HG03565 (cell line): ENCODE measurements around the gene SENP5.
"Not testable (repeated sequence)": the region's sequence is repeated elsewhere in the genome, so short reads cannot be mapped to it uniquely, and the experiment has no call there.

ENCODE experiments used
- ATAC-seq: cut with Tn5 transposase; IDR thresholded peaks from one replicate; pipeline ENCODE4 v1.9.1; 2021; ENCODE audit warnings: mild to moderate bottlenecking, moderate library complexity; ENCODE audit not compliant: unreplicated experiment

Gene SENP5

GRCh38 chr3:196941729-196942225, 74.1 kb downstream of the SENP5 start:
- peak; percentile 18 for ATAC-seq

- peak; percentile 90 for ATAC-seq
These were observed 74.7 kb downstream of the SENP5 start, which contains the start of gene NCBP2 for GRCh38 chr3:196942226-196942914. Gene NCBP2 (minus strand): TSS chr3:196942528. CDS start chr3:196942503, 25 bp downstream.

- ATAC-seq: no peak
These were observed 75.2 kb downstream of the SENP5 start for GRCh38 chr3:196942915-196943277.

GRCh38 chr3:196944037-196944790, 76.5 kb downstream of the SENP5 start:
- ATAC-seq: not testable (repeated sequence)

- no peak for ATAC-seq
These were observed 79.6 kb downstream of the SENP5 start for GRCh38 chr3:196947136-196947859.

- ATAC-seq: no peak
These were observed 80.2 kb downstream of the SENP5 start for GRCh38 chr3:196947860-196948441.

- no peak for ATAC-seq
These were observed 80.9 kb downstream of the SENP5 start for GRCh38 chr3:196948442-196949284.

- no peak for ATAC-seq
These were observed 81.5 kb downstream of the SENP5 start for GRCh38 chr3:196949285-196949619.

- ATAC-seq: no peak
These were observed 82.0 kb downstream of the SENP5 start for GRCh38 chr3:196949750-196950149.

- ATAC-seq: no peak
These were observed 83.7 kb downstream of the SENP5 start for GRCh38 chr3:196951371-196951770.

GRCh38 chr3:196954832-196955231, 87.1 kb downstream of the SENP5 start:
- no peak for ATAC-seq

- ATAC-seq: no peak
These were observed 94.6 kb downstream of the SENP5 start for GRCh38 chr3:196962108-196962929.

- no peak for ATAC-seq
These were observed 95.4 kb downstream of the SENP5 start for GRCh38 chr3:196962930-196963630.

- no peak for ATAC-seq
These were observed 95.9 kb downstream of the SENP5 start for GRCh38 chr3:196963631-196963953.

- no peak for ATAC-seq
These were observed 97.5 kb downstream of the SENP5 start for GRCh38 chr3:196965112-196965803.

GRCh38 chr3:196965804-196966173, 98.1 kb downstream of the SENP5 start:
- no peak for ATAC-seq

GRCh38 chr3:196966526-196967401, 99.0 kb downstream of the SENP5 start:
- ATAC-seq: no peak
